Measurements from ENCODE around the gene DUS1L.
"Not testable (repeated sequence)": the region's sequence is repeated elsewhere in the genome, so short reads cannot be mapped to it uniquely, and the experiment has no call there.

DUS1L gene

DNA sequence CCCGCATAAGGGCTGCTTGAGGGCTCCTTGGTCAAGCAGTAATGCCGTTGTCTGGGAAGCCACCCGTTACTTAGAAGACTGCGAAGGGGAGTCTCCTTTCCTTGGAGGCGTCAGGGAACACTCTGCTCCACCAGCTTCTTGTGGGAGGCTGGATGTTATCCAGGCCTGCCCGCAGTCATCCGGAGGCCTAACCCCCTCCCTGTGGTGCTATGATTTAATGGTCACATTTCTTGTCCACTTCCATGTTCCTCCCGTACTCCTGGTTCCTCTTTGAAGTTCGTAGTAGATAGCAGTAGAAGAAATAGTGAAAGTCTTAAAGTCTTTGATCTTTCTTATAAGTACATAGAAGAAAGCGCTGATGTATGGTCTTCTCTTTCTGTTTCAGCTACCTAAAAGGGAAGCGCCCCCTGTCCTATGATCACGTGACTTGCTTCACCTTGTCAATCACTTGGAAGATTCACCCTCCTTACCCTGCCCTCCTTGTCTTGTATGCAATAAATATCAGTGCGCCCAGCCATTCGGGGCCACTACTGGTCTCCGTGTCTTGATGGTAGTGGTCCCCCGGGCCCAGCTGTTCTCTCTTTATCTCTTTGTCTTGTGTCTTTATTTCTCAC, 26.7 kb downstream of the DUS1L start:
- FAIRE-seq = not testable (repeated sequence)

DNA sequence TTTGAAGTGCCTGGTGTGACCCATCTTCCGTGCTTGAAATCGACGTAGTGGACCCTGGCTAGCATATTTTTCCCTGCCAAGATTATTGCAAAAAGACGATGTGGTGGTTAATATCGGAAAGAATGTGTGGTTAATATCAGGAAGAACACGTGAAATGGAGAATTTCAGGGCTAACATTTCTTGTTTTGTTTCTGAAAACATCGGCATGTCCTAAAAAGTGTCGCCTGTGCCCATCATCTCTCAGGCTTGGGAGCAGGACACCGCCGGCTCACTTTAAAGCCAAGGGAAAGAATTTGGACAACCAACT, 27.8 kb downstream of the DUS1L start:
- no peak for FAIRE-seq

DNA sequence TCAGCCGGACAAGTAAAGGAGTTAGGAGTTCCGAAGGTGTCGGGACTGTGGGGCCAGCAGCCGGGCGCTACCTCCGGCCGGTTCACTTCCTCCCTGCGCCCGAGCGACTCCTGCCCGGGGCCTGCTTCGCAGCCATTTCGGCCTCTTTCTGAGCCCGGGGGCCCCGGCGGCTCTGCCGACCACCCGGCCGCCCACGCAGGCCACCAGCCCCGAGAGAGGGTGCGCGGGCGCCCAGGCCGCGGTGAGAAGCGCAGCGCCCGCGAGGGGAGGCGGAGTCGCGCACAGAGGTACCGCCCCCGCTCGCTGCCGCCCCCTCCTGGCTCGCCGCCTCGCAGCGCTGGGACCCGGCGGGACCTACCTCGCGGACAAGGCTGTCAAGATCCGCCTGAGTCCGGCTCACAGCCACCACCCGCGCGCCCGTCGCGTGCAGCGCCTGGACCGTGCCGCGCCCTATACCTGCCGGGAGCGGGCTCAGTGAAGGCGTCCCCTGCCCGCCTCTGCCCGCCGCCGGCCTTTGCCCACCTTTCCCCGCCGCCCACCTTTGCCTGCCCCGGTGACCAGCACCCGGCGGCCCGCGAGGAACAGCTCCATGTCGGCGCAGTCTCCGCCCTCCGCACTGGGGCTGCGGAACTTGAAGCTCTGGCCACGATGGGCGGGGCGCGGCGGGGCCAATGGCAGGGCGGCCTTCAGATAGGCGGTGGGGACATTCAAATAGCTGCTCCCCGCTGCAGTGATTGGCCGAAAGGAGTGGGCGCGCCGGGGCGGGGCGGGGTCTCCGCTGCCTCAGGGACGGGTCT, 28.3 kb downstream of the DUS1L start, which contains the start of gene DCXR:
Gene DCXR (minus strand): TSS at position 606 of the 797 bp plus-strand sequence. CDS start 15 bp downstream, at position 591.
- FAIRE-seq = peak; percentile 95

GRCh38 chr17:82036634-82037091, 28.9 kb downstream of the DUS1L start:
- no peak for FAIRE-seq

DNA sequence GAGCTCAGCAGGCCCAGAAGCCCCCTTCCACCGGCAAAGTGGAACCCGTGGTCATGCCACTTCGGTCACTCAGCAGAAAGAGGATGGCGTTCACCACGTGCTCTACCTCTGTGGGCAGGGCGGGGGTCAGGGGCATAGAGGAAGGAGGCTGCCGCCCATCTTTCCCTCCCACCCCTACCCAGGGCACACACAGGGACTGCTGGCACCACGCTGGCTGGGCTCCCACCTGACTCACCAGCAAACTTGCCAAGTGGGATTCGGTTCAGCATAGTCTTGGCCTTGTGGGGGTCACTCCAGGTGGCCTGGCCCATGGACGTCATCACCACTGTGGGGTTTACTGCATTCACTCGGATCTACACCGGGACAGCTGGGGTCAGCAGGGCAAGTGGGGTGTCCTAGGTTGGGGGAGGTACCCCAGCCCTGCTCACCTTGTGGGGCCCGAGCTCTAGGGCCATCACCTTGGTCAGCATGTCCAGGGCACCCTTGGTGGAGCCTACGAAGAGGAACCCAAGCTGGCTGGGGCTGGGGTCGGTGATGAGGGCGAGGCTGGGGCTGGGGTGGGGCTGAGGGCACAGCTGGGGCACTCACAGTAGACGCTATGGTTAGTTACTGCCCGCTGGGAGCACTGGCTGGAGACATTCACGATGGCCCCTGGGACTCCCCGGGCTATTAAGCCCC, 29.5 kb downstream of the DUS1L start:
- FAIRE-seq = no peak

GRCh38 chr17:82035488-82035887, 30.1 kb downstream of the DUS1L start:
- FAIRE-seq = no peak

- no peak for FAIRE-seq
Observed at GRCh38 chr17:82034371-82035011, 31.1 kb downstream of the DUS1L start.

GRCh38 chr17:82033359-82034085, 32.1 kb downstream of the DUS1L start:
- no peak for FAIRE-seq

GRCh38 chr17:82031885-82032627, 33.5 kb downstream of the DUS1L start:
- no peak for FAIRE-seq

- no peak for FAIRE-seq
Observed at GRCh38 chr17:82031303-82031884, 34.2 kb downstream of the DUS1L start, which contains the start of gene RAC3. TSS of gene RAC3 (plus strand) at chr17:82031678. CDS start at chr17:82031762, 84 bp downstream.

DNA sequence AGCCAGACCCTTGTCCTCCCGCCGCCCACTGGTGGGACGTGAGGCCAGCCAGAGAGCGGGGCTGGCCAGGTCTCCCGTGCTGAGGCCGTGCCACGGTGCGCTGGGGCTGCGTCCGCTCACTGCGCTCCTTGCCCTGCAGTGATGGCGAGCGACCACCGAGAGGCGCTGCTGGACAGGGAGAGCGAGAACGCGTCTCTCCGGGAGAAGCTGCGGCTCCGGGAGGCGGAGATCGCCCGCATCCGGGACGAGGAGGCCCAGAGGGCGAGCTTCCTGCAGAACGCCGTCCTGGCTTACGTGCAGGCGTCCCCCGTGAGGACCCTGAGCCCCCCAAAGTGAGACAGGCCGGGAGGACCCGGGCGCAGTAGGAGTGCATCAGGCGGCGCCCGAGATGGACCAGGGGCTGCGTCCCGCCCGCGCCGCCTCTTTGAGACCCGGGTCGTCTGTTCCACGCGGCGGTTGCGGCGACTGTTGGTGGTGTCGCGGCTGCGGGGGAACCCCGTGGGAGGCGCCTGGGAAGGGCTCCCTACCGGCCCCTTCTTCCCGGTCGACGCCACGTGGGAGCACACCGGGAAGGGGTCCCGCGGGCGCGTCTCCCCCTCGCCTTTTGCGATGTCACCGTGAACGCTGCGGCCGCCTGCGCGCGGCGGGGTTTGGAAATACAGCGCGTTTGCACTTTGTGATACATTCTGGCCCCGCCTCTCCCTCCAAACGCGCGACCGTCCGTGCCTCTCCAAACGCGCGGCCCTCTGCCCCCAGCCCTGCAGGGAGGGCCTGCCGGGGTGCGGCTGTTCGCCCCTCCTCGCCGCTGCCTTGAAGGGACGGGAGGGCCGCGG, 34.9 kb downstream of the DUS1L start:
- no peak for FAIRE-seq

- no peak for FAIRE-seq
Observed at GRCh38 chr17:82029990-82030469, 35.6 kb downstream of the DUS1L start.

GRCh38 chr17:82029391-82029790, 36.2 kb downstream of the DUS1L start:
- FAIRE-seq = no peak

GRCh38 chr17:82028966-82029365, 36.6 kb downstream of the DUS1L start:
- FAIRE-seq = no peak

GRCh38 chr17:82028246-82028645, 37.4 kb downstream of the DUS1L start:
- FAIRE-seq = no peak

- FAIRE-seq = no peak
Observed at GRCh38 chr17:82025401-82026107, 40.0 kb downstream of the DUS1L start.

GRCh38 chr17:82024859-82025258, 40.7 kb downstream of the DUS1L start:
- no peak for FAIRE-seq

GRCh38 chr17:82023447-82024241, 42.0 kb downstream of the DUS1L start:
- FAIRE-seq = no peak

- FAIRE-seq = peak; percentile 99
Observed at GRCh38 chr17:82022981-82023446, 42.6 kb downstream of the DUS1L start, which contains the start of gene LRRC45. TSS of gene LRRC45 (plus strand) at chr17:82023305. CDS start at chr17:82023644, 339 bp downstream.
